H1 (cell line): ENCODE results near the gene OTOS. TPM values are rescaled to one million over a fixed set of nuclear protein-coding genes. Genes with fewer than 3 reads are reported as not detected.

Experiments used
- CTCF ChIA-PET: fragments of 300-600 bp; sonication (Branson Sonifier 250); formaldehyde crosslinking; loops from one replicate; lab custom pipeline; 2021; ENCODE audit not compliant: partially characterized antibody; lab: Charles Lee
- POLR2A ChIA-PET: fragments of 300-600 bp; sonication (Branson Sonifier 250); formaldehyde crosslinking; loops from one replicate; lab custom pipeline; 2021; ENCODE audit warnings: inconsistent platforms; ENCODE audit not compliant: partially characterized antibody; lab: Charles Lee
- DNase-seq, 2 experiments: peaks; one replicate each; pipeline versions ENCODE4 v3.0.0 to v3.0.0-alpha.2; 2010 to 2022; ENCODE audit warnings: low spot score in 2 of 2, low read depth in 1 of 2, mixed read lengths in 1 of 2
- FAIRE-seq: peaks from 2 replicates; lab custom pipeline; 2011; peaks lifted over from hg19 to GRCh38; lab: Jason Lieb, UNC
- H2AFZ ChIP-seq: 2 replicates; pipeline ENCODE4 v1.8.1; 2012; ENCODE audit warnings: low read length, inconsistent platforms
- H2AK5ac ChIP-seq: 2 replicates; pipeline ENCODE4 v1.6.1; 2013; ENCODE audit warnings: low read depth, low read length
- H2BK120ac ChIP-seq: replicated peaks from 2 replicates; pipeline ENCODE3; 2013; ENCODE audit warnings: low read depth, low read length, inconsistent platforms
- H2BK12ac ChIP-seq: 2 replicates; pipeline ENCODE4 v1.6.1; 2013; ENCODE audit warnings: low read depth, low read length
- H2BK15ac ChIP-seq: 2 replicates; pipeline ENCODE4 v1.6.1; 2013; ENCODE audit warnings: low read length
- H2BK20ac ChIP-seq: 2 replicates; pipeline ENCODE4 v1.6.1; 2013; ENCODE audit warnings: low read length
- H2BK5ac ChIP-seq: 2 replicates; pipeline ENCODE4 v1.6.1; 2013; ENCODE audit warnings: low read depth, low read length
- H3K14ac ChIP-seq: 2 replicates; pipeline ENCODE4 v1.6.1; 2013; ENCODE audit warnings: inconsistent platforms; ENCODE audit not compliant: insufficient read length
- H3K18ac ChIP-seq: 2 replicates; pipeline ENCODE4 v1.6.1; 2013; ENCODE audit warnings: low read length; ENCODE audit errors: extremely low read depth
- H3K23ac ChIP-seq: 2 replicates; pipeline ENCODE4 v1.6.1; 2013; ENCODE audit warnings: inconsistent platforms; ENCODE audit not compliant: insufficient read length
- H3K23me2 ChIP-seq: 2 replicates; pipeline ENCODE4 v1.6.1; 2013; ENCODE audit warnings: low read depth, low read length
- H3K27ac ChIP-seq: 2 replicates; pipeline ENCODE4 v1.6.1; 2011; ENCODE audit warnings: low read depth, low read length, inconsistent platforms
- H3K27me3 ChIP-seq, 4 experiments: replicated peaks in 1 of 4; 1 replicate in 1 of 4; 2 replicates in 3 of 4; pipeline versions ENCODE4 v1.6.1 to v1.8.1; 2011 to 2013; ENCODE audit warnings: low read length in 3 of 4, mild to moderate bottlenecking in 3 of 4, inconsistent platforms in 2 of 4, mixed read lengths in 2 of 4, moderate library complexity in 1 of 4; ENCODE audit not compliant: control insufficient read depth in 3 of 4, insufficient read depth in 3 of 4; ENCODE audit errors: extremely low read depth in 1 of 4
- H3K36me3 ChIP-seq, 4 experiments: 2 replicates each; pipeline versions ENCODE4 v1.6.1 to v1.8.1; 2011 to 2013; ENCODE audit warnings: mild to moderate bottlenecking in 4 of 4, low read length in 3 of 4, moderate library complexity in 2 of 4, control low read depth in 1 of 4, inconsistent platforms in 1 of 4; ENCODE audit not compliant: insufficient read depth in 4 of 4, control insufficient read depth in 2 of 4
- H3K4ac ChIP-seq: replicated peaks from 2 replicates; pipeline ENCODE3; 2013; ENCODE audit warnings: low read length, low read depth, mixed read lengths, inconsistent platforms; ENCODE audit not compliant: insufficient read length
- H3K4me1 ChIP-seq, 4 experiments: replicated peaks in 1 of 4; 1 replicate in 1 of 4; 2 replicates in 3 of 4; pipeline versions ENCODE4 v1.6.1 to v1.8.1; 2011 to 2013; ENCODE audit warnings: low read length in 3 of 4, inconsistent platforms in 2 of 4, mixed read lengths in 1 of 4; ENCODE audit not compliant: insufficient read depth in 4 of 4, control insufficient read depth in 3 of 4
- H3K4me2 ChIP-seq, 2 experiments: 2 replicates each; pipeline versions ENCODE4 v1.6.1 to v1.8.1; 2011 to 2013; ENCODE audit warnings: low read depth in 2 of 2, low read length in 2 of 2, control low read depth in 1 of 2, inconsistent platforms in 1 of 2, mild to moderate bottlenecking in 1 of 2; ENCODE audit not compliant: insufficient read depth in 1 of 2
- H3K4me3 ChIP-seq, 4 experiments: fragments of 200-600, 300-600 bp in 1 of 4; sonication (generic), shearing (Covaris generic), sonication (Bioruptor Twin) in 1 of 4; 2 replicates each; pipeline versions ENCODE4 v1.5.1 to v1.8.1; 2011 to 2016; ENCODE audit warnings: low read length in 4 of 4, low read depth in 3 of 4, control low read depth in 2 of 4, inconsistent platforms in 2 of 4, mild to moderate bottlenecking in 2 of 4, mixed read lengths in 1 of 4, moderate library complexity in 1 of 4; ENCODE audit not compliant: insufficient read depth in 2 of 4; ENCODE audit errors: extremely low read depth in 1 of 4
- H3K56ac ChIP-seq: replicated peaks from 2 replicates; pipeline ENCODE3; 2013; ENCODE audit warnings: low read depth, mild to moderate bottlenecking, mixed read lengths, low read length, inconsistent platforms; ENCODE audit not compliant: insufficient read length
- H3K79me1 ChIP-seq: 2 replicates; pipeline ENCODE4 v1.6.1; 2013; ENCODE audit warnings: low read depth, low read length, control low read depth
- H3K79me2 ChIP-seq, 2 experiments: 2 replicates each; pipeline versions ENCODE4 v1.6.1 to v1.8.1; 2012 to 2013; ENCODE audit warnings: low read length in 2 of 2, mild to moderate bottlenecking in 2 of 2, inconsistent platforms in 1 of 2; ENCODE audit not compliant: insufficient read depth in 2 of 2, control insufficient read depth in 1 of 2
- H3K9ac ChIP-seq, 4 experiments: replicated peaks in 1 of 4; 1 replicate in 1 of 4; 2 replicates in 3 of 4; pipeline versions ENCODE4 v1.6.1 to v1.8.1; 2011 to 2013; ENCODE audit warnings: low read depth in 3 of 4, low read length in 3 of 4, control low read depth in 2 of 4, mild to moderate bottlenecking in 2 of 4, moderate library complexity in 2 of 4, inconsistent platforms in 1 of 4; ENCODE audit errors: extremely low read depth in 1 of 4
- H3K9me3 ChIP-seq, 2 experiments: 2 replicates each; pipeline versions ENCODE4 v1.6.1 to v1.8.1; 2012 to 2013; ENCODE audit warnings: mild to moderate bottlenecking in 2 of 2, moderate library complexity in 2 of 2, control low read depth in 1 of 2, inconsistent platforms in 1 of 2, low read depth in 1 of 2, low read length in 1 of 2, mixed read lengths in 1 of 2; ENCODE audit not compliant: insufficient read depth in 2 of 2
- H4K20me1 ChIP-seq, 2 experiments: replicated peaks in 1 of 2; 2 replicates each; pipeline versions ENCODE3 to v1.8.1; 2011 to 2013; ENCODE audit warnings: inconsistent platforms in 2 of 2, low read length in 2 of 2, mild to moderate bottlenecking in 1 of 2; ENCODE audit not compliant: insufficient read depth in 2 of 2, control insufficient read depth in 1 of 2
- H4K5ac ChIP-seq: 2 replicates; pipeline ENCODE4 v1.6.1; 2013; ENCODE audit warnings: low read length, low read depth, mixed read lengths, inconsistent platforms; ENCODE audit not compliant: insufficient read length
- H4K8ac ChIP-seq: 2 replicates; pipeline ENCODE4 v1.8.0; 2013; ENCODE audit warnings: mild to moderate bottlenecking, moderate library complexity, low read length, inconsistent platforms; ENCODE audit not compliant: insufficient read depth; ENCODE audit errors: extremely low read depth
- H4K91ac ChIP-seq: replicated peaks from 2 replicates; pipeline ENCODE3; 2013; ENCODE audit warnings: low read length, mixed read lengths, inconsistent platforms; ENCODE audit not compliant: insufficient read length
- BCL11A ChIP-seq, 2 experiments: IDR thresholded peaks; one replicate each; pipeline ENCODE4 v1.6.1; 2011; ENCODE audit warnings: low read depth in 2 of 2, low read length in 2 of 2, mild to moderate bottlenecking in 2 of 2
- EGR1 ChIP-seq: IDR thresholded peaks from 2 replicates; pipeline ENCODE4 v1.6.1; 2011; ENCODE audit warnings: low read depth, low read length, borderline replicate concordance
- HDAC6 ChIP-seq: IDR thresholded peaks from one replicate; pipeline ENCODE4 v1.7.1; 2012; ENCODE audit warnings: low read depth, mild to moderate bottlenecking, inconsistent platforms, low read length, moderate library complexity
- JUND ChIP-seq: IDR thresholded peaks from 2 replicates; pipeline ENCODE4 v1.6.1; 2011; ENCODE audit warnings: mild to moderate bottlenecking, improper control_type of control experiment, low read length
- MAFK ChIP-seq: IDR thresholded peaks from 2 replicates; pipeline ENCODE4 v1.6.1; 2012; ENCODE audit warnings: low read depth, mild to moderate bottlenecking, improper control_type of control experiment, low read length
- RBBP5 ChIP-seq: IDR thresholded peaks from 2 replicates; pipeline ENCODE4 v1.7.1; 2012; ENCODE audit warnings: low read depth, mild to moderate bottlenecking, inconsistent platforms, low read length, moderate library complexity, borderline replicate concordance
- RFX5 ChIP-seq: IDR thresholded peaks from 2 replicates; pipeline ENCODE4 v1.6.1; 2011; ENCODE audit warnings: low read depth, low read length, improper control_type of control experiment, borderline replicate concordance
- SIRT6 ChIP-seq: IDR thresholded peaks from one replicate; pipeline ENCODE4 v1.7.1; 2012; ENCODE audit warnings: low read length, inconsistent platforms
- TCF12 ChIP-seq: IDR thresholded peaks from 2 replicates; pipeline ENCODE4 v1.6.1; 2011; ENCODE audit warnings: low read depth, mild to moderate bottlenecking, low read length
- TEAD4 ChIP-seq: IDR thresholded peaks from 2 replicates; pipeline ENCODE4 v1.6.1; 2012; ENCODE audit warnings: low read depth, low read length, inconsistent platforms, mixed read lengths
- WGBS, 2 experiments: shearing (Covaris generic) in 1 of 2; methylation state at CpG; one replicate each; pipeline versions ENCODE4 v1.1.6 to v1.1.7; 2013 to 2015; ENCODE audit warnings: low lambda C conversion rate in 2 of 2, mixed read lengths in 2 of 2, inconsistent platforms in 1 of 2, low coverage in 1 of 2, missing lambda C conversion rate in 1 of 2; ENCODE audit not compliant: insufficient replicate concordance in 2 of 2, insufficient coverage in 1 of 2, insufficient read length in 1 of 2; ENCODE audit errors: extremely low coverage in 1 of 2, missing lambda C conversion rate in 1 of 2; 5-methylcytosine and 5-hydroxymethylcytosine counted together
- polyA plus RNA-seq, 7 experiments: library from polyadenylated mRNA; depleted of rRNA in 3 of 7; stranded (reverse) in 5 of 7; unstranded in 2 of 7; fragments of >200 nt in 5 of 7; fragments of 200-250 nt in 2 of 7; gene quantifications; 1 replicate in 5 of 7; 2 replicates in 1 of 7; 4 replicates in 1 of 7; pipeline versions ENCODE4 v1.2.1 to v1.2.3, GENCODE V29; 2011 to 2013; ENCODE audit warnings: missing spikeins in 2 of 7, mixed read lengths in 2 of 7
- total RNA-seq: library from RNA; stranded (reverse); fragmentation: NEBNext Ultra II Directional; extraction: Animal tissue kit (Norgen Biotek cat#: 25700); gene quantifications from 2 replicates; pipeline ENCODE4 v1.2.1, GENCODE V29; 2021
- TF ChIP-seq, protein P1 (sequence below): IDR thresholded peaks from 2 replicates; pipeline ENCODE4 v1.6.1; 2011; ENCODE audit warnings: low read depth, mild to moderate bottlenecking, low read length; ENCODE audit not compliant: insufficient read depth
- TF ChIP-seq, protein P2 (sequence below): IDR thresholded peaks from 2 replicates; pipeline ENCODE4 v1.6.1; 2011; ENCODE audit warnings: low read length, improper control_type of control experiment

Gene OTOS
- total and polyA plus RNA-seq, 2 of the 8 experiments (the other 6 are each of a cell fraction or from before 2014, with no cell fraction given) = 0.17 TPM; not detected in 1

DNA sequence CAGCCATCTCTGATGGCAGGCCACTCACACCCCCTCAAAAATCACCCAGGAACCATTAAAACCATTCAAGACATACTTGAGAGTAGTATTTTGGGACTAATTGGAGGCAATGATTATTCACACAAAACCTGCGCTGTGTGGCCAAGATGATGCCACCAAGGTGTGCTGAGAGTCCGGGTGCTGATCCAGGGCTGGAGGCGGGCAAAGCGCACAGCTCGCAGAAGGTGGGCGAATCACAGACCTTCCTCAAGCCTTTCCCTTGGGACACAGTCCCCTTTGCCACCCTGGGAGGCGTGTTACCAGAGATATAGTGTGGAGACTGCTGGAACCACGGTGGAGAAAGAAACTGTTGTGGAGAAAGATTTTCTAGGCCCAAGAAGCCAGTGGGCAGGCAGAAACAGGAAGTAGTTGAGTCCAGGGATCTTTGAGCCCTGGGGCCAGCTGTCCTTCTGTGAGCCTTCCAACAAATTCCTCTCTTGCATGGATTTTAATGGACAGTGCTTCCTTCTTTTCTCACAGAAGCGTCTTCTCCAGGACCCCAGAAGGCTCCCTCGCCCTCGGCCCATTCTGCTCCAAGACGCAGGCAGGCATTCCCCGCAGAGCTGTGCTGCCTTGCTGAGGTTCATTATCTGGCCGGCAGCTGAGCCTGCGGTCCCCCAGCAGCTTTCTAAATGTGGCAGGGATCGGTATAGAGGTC, 12.4 kb downstream of the OTOS start:
- no peak overlapping the region for H2BK120ac ChIP-seq
- no peak overlapping the region for H2BK12ac ChIP-seq
- H2AK5ac ChIP-seq = no peak overlapping the region
- H2BK15ac ChIP-seq = no peak overlapping the region
- no peak overlapping the region for H3K9ac ChIP-seq
- H3K4ac ChIP-seq = no peak overlapping the region
- no peaks in the 10 kb centered on the region for H3K9me3 ChIP-seq
- H3K23me2 ChIP-seq = no peaks in the 10 kb centered on the region; the same call in 1 of the 2 replicates
- no peak overlapping the region for H4K91ac ChIP-seq
- H3K14ac ChIP-seq = no peak overlapping the region
- POLR2A ChIA-PET = interaction anchor here (0.7 to 1.5 kb wide), 3 partner anchors 10 to 334 kb away, joined by 3 to 5 read pairs (median 4); no protein-coding TSS in a partner anchor
- no peaks in the 10 kb centered on the region; a peak in 1 of 4 replicates for H3K79me2 ChIP-seq
- no peak overlapping the region for H3K27ac ChIP-seq
- no peak overlapping the region for H3K4me2 ChIP-seq
- H4K20me1 ChIP-seq = peaks cover 6 to 8% of the 10 kb centered on the region in 2 experiments
- WGBS, 2 experiments = 95% methylated on average over 16 of the region's 16 CpGs; no CpG with 5 or more reads in 1 of the 2 experiments
- no peak for DNase-seq
- H2BK20ac ChIP-seq = no peak overlapping the region
- no peak overlapping the region for H4K8ac ChIP-seq
- H2BK5ac ChIP-seq = no peak overlapping the region
- no peaks in the 10 kb centered on the region for H3K4me1 ChIP-seq
- no peak overlapping the region for H3K4me3 ChIP-seq
- CTCF ChIA-PET = interaction anchor here (1.9 kb wide), 1 partner anchor 16 kb away, joined by 5 read pairs; no protein-coding TSS in a partner anchor
- no peaks in the 10 kb centered on the region; the same call in 1 of the 2 replicates for H3K79me1 ChIP-seq
- FAIRE-seq = no peak
- H3K27me3 ChIP-seq = no peaks in the 10 kb centered on the region
- no peak overlapping the region for H2AFZ ChIP-seq
- peaks cover 22 to 61% (median 50%) of the 10 kb centered on the region in 4 experiments for H3K36me3 ChIP-seq
- no peak overlapping the region for H3K56ac ChIP-seq
- H4K5ac ChIP-seq = no peak overlapping the region
- H3K23ac ChIP-seq = no peak overlapping the region
- H3K18ac ChIP-seq = no peak overlapping the region
- TF ChIP-seq HDAC6 (no peak), EGR1 (no peak), JUND (no peak), TCF12 (no peak), BCL11A (IDR thresholded peaks at IDR 0.05; ENCODE audit: low read depth in 2 of 2, low read length in 2 of 2) (no peak), SIRT6 (no peak), RBBP5 (no peak), RFX5 (no peak), TEAD4 (no peak), MAFK (no peak)
- TF ChIP-seq, protein P1, sequence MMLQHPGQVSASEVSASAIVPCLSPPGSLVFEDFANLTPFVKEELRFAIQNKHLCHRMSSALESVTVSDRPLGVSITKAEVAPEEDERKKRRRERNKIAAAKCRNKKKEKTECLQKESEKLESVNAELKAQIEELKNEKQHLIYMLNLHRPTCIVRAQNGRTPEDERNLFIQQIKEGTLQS = no peak
- TF ChIP-seq, protein P2, sequence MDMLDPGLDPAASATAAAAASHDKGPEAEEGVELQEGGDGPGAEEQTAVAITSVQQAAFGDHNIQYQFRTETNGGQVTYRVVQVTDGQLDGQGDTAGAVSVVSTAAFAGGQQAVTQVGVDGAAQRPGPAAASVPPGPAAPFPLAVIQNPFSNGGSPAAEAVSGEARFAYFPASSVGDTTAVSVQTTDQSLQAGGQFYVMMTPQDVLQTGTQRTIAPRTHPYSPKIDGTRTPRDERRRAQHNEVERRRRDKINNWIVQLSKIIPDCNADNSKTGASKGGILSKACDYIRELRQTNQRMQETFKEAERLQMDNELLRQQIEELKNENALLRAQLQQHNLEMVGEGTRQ = no peak
